GM19324 (cell line): Measurements from ENCODE around the gene CTBP2.
"Not testable (repeated sequence)": the region's sequence is repeated elsewhere in the genome, so short reads cannot be mapped to it uniquely, and the experiment has no call there.

Source experiments
- ATAC-seq: cut with Tn5 transposase; IDR thresholded peaks from one replicate; pipeline ENCODE4 v1.9.1; 2021; ENCODE audit warnings: mild to moderate bottlenecking, moderate library complexity; ENCODE audit not compliant: unreplicated experiment, low FRiP score

The CTBP2 gene

GRCh38 chr10:125187238-125188194, 27.2 kb upstream of the CTBP2 start:
- ATAC-seq = no peak

- ATAC-seq = no peak
Measured at GRCh38 chr10:125186431-125187170, 26.2 kb upstream of the CTBP2 start.

- not testable (repeated sequence) for ATAC-seq
Measured at GRCh38 chr10:125179107-125179506, 18.7 kb upstream of the CTBP2 start.

GRCh38 chr10:125177641-125178640, 17.6 kb upstream of the CTBP2 start:
- no peak for ATAC-seq

GRCh38 chr10:125175807-125176206, 15.4 kb upstream of the CTBP2 start:
- ATAC-seq = no peak

- no peak for ATAC-seq
Measured at GRCh38 chr10:125174360-125174759, 14.0 kb upstream of the CTBP2 start.

- no peak for ATAC-seq
Measured at GRCh38 chr10:125172694-125173093, 12.3 kb upstream of the CTBP2 start.

GRCh38 chr10:125171402-125172306, 11.3 kb upstream of the CTBP2 start:
- ATAC-seq = no peak

- ATAC-seq = no peak
Measured at GRCh38 chr10:125169915-125170314, 9.6 kb upstream of the CTBP2 start.

GRCh38 chr10:125169279-125169678, 8.9 kb upstream of the CTBP2 start:
- ATAC-seq = no peak

- ATAC-seq = no peak
Measured at GRCh38 chr10:125166658-125167057, 6.3 kb upstream of the CTBP2 start.

GRCh38 chr10:125165584-125166573, 5.5 kb upstream of the CTBP2 start:
- no peak for ATAC-seq

GRCh38 chr10:125164421-125164820, 4.1 kb upstream of the CTBP2 start:
- ATAC-seq = no peak

GRCh38 chr10:125163803-125164202, 3.4 kb upstream of the CTBP2 start:
- ATAC-seq = no peak

- ATAC-seq = not testable (repeated sequence)
Measured at GRCh38 chr10:125163312-125163711, 2.9 kb upstream of the CTBP2 start.

- no peak for ATAC-seq
Measured at GRCh38 chr10:125162120-125162931, 2.0 kb upstream of the CTBP2 start.

GRCh38 chr10:125161707-125162119, 1.4 kb upstream of the CTBP2 start:
- no peak for ATAC-seq
